ENCODE measurements around the gene CNOT4. TPM values are rescaled to one million over a fixed set of nuclear protein-coding genes. Genes with fewer than 3 reads are reported as not detected.

Gene CNOT4
- total RNA-seq, 1 experiment from 2014 or later, result 16.6 TPM

DNA sequence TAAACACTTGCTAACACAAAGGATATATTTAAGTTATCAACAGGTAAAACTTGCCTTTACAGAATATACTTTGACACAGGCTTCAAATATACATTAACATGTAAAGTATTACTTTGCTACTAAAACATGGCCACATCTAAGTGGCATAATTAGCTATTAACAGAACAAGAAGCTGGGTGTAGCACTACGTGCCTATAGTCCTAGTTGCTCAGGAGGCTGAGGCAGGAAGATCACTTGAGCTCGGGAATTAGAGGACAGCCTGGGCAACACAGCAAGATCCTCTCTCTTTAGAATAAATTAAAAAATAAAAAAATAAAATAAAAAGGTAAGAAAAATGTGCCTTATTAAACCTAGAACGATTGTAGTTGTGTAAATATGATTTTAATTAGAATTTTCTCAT is 106.6 kb downstream of the CNOT4 start:
- POLR2A ChIA-PET, result no interaction called here
- intact Hi-C loops (cut with micrococcal nuclease), result no loop called here
- no peaks in the 10 kb centered on the region for H3K9me3 ChIP-seq (ENCODE audit: control insufficient read depth in 1 of 2, insufficient read depth in 1 of 2, low read depth in 1 of 2, low read length in 2 of 2)
- RAD21 ChIA-PET (ENCODE audit: low non-redundant PET in 1 of 2, low total read pairs in 2 of 2, uncharacterized antibody in 2 of 2, unreplicated experiment in 2 of 2), result no interaction called here
- H3K4me2 ChIP-seq (ENCODE audit: low read length), result no peak overlapping the region
- H3K36me3 ChIP-seq (ENCODE audit: control insufficient read depth in 1 of 2, insufficient read depth in 2 of 2, low read length in 2 of 2), result no peaks in the 10 kb centered on the region
- H3K9me2 ChIP-seq (ENCODE audit: insufficient read depth), result no peaks in the 10 kb centered on the region
- BruUV-seq (replicated peaks), result no TSS peak
- no peak overlapping the region for H3K4me3 ChIP-seq (replicated peaks in 1 of 2; ENCODE audit: low read depth in 1 of 2, low read length in 2 of 2)
- H3K79me2 ChIP-seq (ENCODE audit: insufficient read depth, low read length), result no peaks in the 10 kb centered on the region
- no peak overlapping the region for H3K9ac ChIP-seq (ENCODE audit: low read length)
- H4K20me1 ChIP-seq (ENCODE audit: insufficient read depth), result 0 out of 2 replicates have a peak, but pooled peaks cover 5% of the 10 kb centered on the region
- CTCF ChIA-PET, result no interaction called here
- no peak for ATAC-seq
- no peak for DNase-seq (ENCODE audit: low read depth, low spot score)
- no peak for TF ChIP-seq CBX3 (IDR thresholded peaks at IDR 0.05; ENCODE audit: low read depth)
- TF ChIP-seq EZH2phosphoT487 (IDR thresholded peaks at IDR 0.05; ENCODE audit: borderline replicate concordance), result no peak
- no peak for TF ChIP-seq ZFX (IDR thresholded peaks at IDR 0.05)
- TF ChIP-seq, protein P1, sequence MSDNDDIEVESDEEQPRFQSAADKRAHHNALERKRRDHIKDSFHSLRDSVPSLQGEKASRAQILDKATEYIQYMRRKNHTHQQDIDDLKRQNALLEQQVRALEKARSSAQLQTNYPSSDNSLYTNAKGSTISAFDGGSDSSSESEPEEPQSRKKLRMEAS (IDR thresholded peaks at IDR 0.05), result no peak
- no peak overlapping the region for H3K27ac ChIP-seq (ENCODE audit: low read depth, low read length)
- no peak overlapping the region for H2AFZ ChIP-seq (ENCODE audit: low read depth, low read length, poor library complexity, severe bottlenecking)
- H3K4me1 ChIP-seq (ENCODE audit: control insufficient read depth in 1 of 2, insufficient read depth in 2 of 2, low read length in 2 of 2), result no peaks in the 10 kb centered on the region
- no peaks in the 10 kb centered on the region for H3K27me3 ChIP-seq (ENCODE audit: insufficient read depth, low read length)

DNA sequence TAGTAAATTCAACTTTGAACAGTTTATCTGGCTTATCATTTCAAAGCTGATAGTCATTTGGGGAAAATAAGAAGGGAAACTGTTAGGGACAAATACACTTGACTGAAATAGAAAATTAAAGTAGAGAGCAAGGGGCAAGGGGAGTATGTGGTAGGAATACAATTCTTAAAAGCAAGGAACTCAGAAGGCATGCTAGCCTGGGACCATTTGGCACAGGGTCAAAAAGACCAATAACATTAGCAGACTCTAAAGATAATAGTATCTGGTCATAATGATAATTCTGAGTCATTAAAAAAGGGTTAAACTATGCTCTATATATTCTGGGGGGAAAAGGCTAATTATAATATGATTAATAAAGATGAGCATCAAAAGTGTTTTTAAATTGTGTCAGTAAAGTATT is 112.2 kb downstream of the CNOT4 start:
- ATAC-seq, result no peak
- BruUV-seq (replicated peaks), result no TSS peak
- 0 out of 2 replicates have a peak, but pooled peaks cover 5% of the 10 kb centered on the region for H4K20me1 ChIP-seq (ENCODE audit: insufficient read depth)

More for the DNA sequence above, 112.2 kb downstream of the CNOT4 start:
- no peak overlapping the region for H2AFZ ChIP-seq (ENCODE audit: low read depth, low read length, poor library complexity, severe bottlenecking)
- no peaks in the 10 kb centered on the region for H3K4me1 ChIP-seq (ENCODE audit: control insufficient read depth in 1 of 2, insufficient read depth in 2 of 2, low read length in 2 of 2)
- CTCF ChIA-PET, result no interaction called here
- no peaks in the 10 kb centered on the region for H3K9me2 ChIP-seq (ENCODE audit: insufficient read depth)
- H3K79me2 ChIP-seq (ENCODE audit: insufficient read depth, low read length), result no peaks in the 10 kb centered on the region
- H3K4me2 ChIP-seq (ENCODE audit: low read length), result no peak overlapping the region
- intact Hi-C loops (cut with micrococcal nuclease), result no loop called here
- peaks cover 3 to 7% of the 10 kb centered on the region in 2 experiments; a peak in 2 of 4 replicates for H3K36me3 ChIP-seq (ENCODE audit: control insufficient read depth in 1 of 2, insufficient read depth in 2 of 2, low read length in 2 of 2)
- no peak for TF ChIP-seq CEBPB (IDR thresholded peaks at IDR 0.05; ENCODE audit: low read depth)
- no peak for TF ChIP-seq ZNF274 (IDR thresholded peaks at IDR 0.05; ENCODE audit: low read depth, low read length)
- H3K9ac ChIP-seq (ENCODE audit: low read length), result no peak overlapping the region
- no peak overlapping the region for H3K4me3 ChIP-seq (replicated peaks in 1 of 2; ENCODE audit: low read depth in 1 of 2, low read length in 2 of 2)
- POLR2A ChIA-PET, result no interaction called here
- DNase-seq (ENCODE audit: low read depth, low spot score), result no peak
- no peaks in the 10 kb centered on the region for H3K9me3 ChIP-seq (ENCODE audit: control insufficient read depth in 1 of 2, insufficient read depth in 1 of 2, low read depth in 1 of 2, low read length in 2 of 2)
- H3K27me3 ChIP-seq (ENCODE audit: insufficient read depth, low read length), result no peaks in the 10 kb centered on the region
- H3K27ac ChIP-seq (ENCODE audit: low read depth, low read length), result no peak overlapping the region
- RAD21 ChIA-PET (ENCODE audit: low non-redundant PET in 1 of 2, low total read pairs in 2 of 2, uncharacterized antibody in 2 of 2, unreplicated experiment in 2 of 2), result no interaction called here
